Karpas-422 (cell line): ENCODE data around the gene PCDH9. TPM values are rescaled to one million over a fixed set of nuclear protein-coding genes. Genes with fewer than 3 reads are reported as not detected.

Experiments used
- DNase-seq: peaks from one replicate; pipeline ENCODE4 v3.0.0-alpha.2; 2015
- H2AFZ ChIP-seq: fragments of 200-600 bp; sonication (generic); 2 replicates; pipeline ENCODE4 v1.6.1; 2014; ENCODE audit warnings: antibody characterized with exemption, low read length, mixed read lengths
- H3K27ac ChIP-seq: fragments of 200-600 bp; sonication (generic); 2 replicates; pipeline ENCODE4 v1.5.1; 2014; ENCODE audit warnings: mild to moderate bottlenecking, low read length, moderate library complexity
- H3K27me3 ChIP-seq: fragments of 200-600 bp; sonication (generic); 2 replicates; pipeline ENCODE4 v1.6.1; 2014; ENCODE audit warnings: low read length, mixed read lengths
- H3K36me3 ChIP-seq: fragments of 200-600 bp; sonication (generic); 2 replicates; pipeline ENCODE4 v1.6.1; 2014; ENCODE audit warnings: low read length, mixed read lengths; ENCODE audit not compliant: insufficient read depth
- H3K4me1 ChIP-seq: fragments of 200-600 bp; sonication (generic); 2 replicates; pipeline ENCODE4 v1.6.1; 2014; ENCODE audit warnings: mild to moderate bottlenecking, low read length, mixed read lengths
- H3K4me2 ChIP-seq: fragments of 200-600 bp; sonication (generic); 2 replicates; pipeline ENCODE4 v1.6.1; 2014; ENCODE audit warnings: low read length, low read depth, mild to moderate bottlenecking; ENCODE audit not compliant: poor library complexity, severe bottlenecking
- H3K4me3 ChIP-seq: fragments of 200-600 bp; sonication (generic); 2 replicates; pipeline ENCODE4 v1.5.1; 2014; ENCODE audit warnings: mild to moderate bottlenecking, antibody characterized with exemption, low read length, mixed read lengths
- H3K79me2 ChIP-seq: fragments of 200-600 bp; sonication (generic); 2 replicates; pipeline ENCODE4 v1.6.1; 2014; ENCODE audit warnings: mild to moderate bottlenecking, low read length, mixed read lengths
- H3K9ac ChIP-seq: fragments of 200-600 bp; sonication (generic); 2 replicates; pipeline ENCODE4 v1.6.0; 2014; ENCODE audit warnings: low read length
- H3K9me2 ChIP-seq: fragments of 200-600 bp; sonication (generic), shearing (Covaris generic); replicated peaks from 2 replicates; pipeline ENCODE4 v1.6.0; 2014; ENCODE audit warnings: mild to moderate bottlenecking, low read length, moderate library complexity; ENCODE audit not compliant: insufficient read depth
- H3K9me3 ChIP-seq: fragments of 300-700, 200-600 bp; sonication (generic); 2 replicates; pipeline ENCODE4 v1.6.1; 2014; ENCODE audit warnings: low read length, mixed read lengths
- H4K20me1 ChIP-seq: fragments of 200-600 bp; sonication (generic); 2 replicates; pipeline ENCODE4 v1.6.1; 2014; ENCODE audit warnings: mild to moderate bottlenecking, antibody characterized with exemption, low read length, low read depth; ENCODE audit not compliant: insufficient read depth
- total RNA-seq: library from RNA; depleted of rRNA; stranded (reverse); fragments of >200 nt; shearing (Covaris generic); gene quantifications from 2 replicates; pipeline ENCODE4 v1.2.3, GENCODE V29; 2014; ENCODE audit warnings: low replicate concordance

PCDH9 gene
- total RNA-seq, 1 experiment from 2014 or later, result 5.8 TPM

DNA sequence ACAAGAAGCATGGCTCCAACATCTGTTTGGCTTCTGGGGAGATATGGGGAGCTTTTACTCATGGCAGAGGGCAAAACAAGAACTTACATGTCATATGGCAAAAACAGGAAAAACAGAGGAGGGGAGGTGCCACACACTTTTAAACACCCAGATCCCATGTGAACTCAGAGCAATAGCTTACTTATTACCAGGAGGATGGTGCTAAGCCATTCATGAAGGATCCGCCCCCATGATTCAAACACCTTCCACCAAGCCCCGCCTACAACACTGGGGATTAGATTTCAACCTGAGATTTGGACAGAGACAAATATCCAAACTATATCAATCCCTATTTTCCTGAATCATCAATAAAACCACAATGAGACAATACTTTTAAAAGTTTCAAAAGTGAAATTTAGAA is 712.1 kb downstream of the PCDH9 start:
- Histone ChIP-seq H3K9me3 (peaks cover 3% of the 10 kb centered on the region), H3K36me3 (no peaks in the 10 kb centered on the region), H3K27me3 (no peaks in the 10 kb centered on the region), H3K9me2 (no peaks in the 10 kb centered on the region), H2AFZ (no peak overlapping the region), H3K9ac (no peak overlapping the region), H3K79me2 (no peaks in the 10 kb centered on the region), H3K27ac (no peak overlapping the region), H3K4me1 (no peaks in the 10 kb centered on the region), H3K4me3 (no peak overlapping the region), H3K4me2 (no peak overlapping the region), H4K20me1 (no peaks in the 10 kb centered on the region)
- DNase-seq, result no peak

- H3K4me2 ChIP-seq, result no peak overlapping the region
- H3K36me3 ChIP-seq, result no peaks in the 10 kb centered on the region
- H3K79me2 ChIP-seq, result no peaks in the 10 kb centered on the region
- no peaks in the 10 kb centered on the region for H3K9me2 ChIP-seq
- peaks cover 3% of the 10 kb centered on the region; the same call in 1 of the 2 replicates for H3K9me3 ChIP-seq
- H4K20me1 ChIP-seq, result no peaks in the 10 kb centered on the region
- DNase-seq, result no peak
- H3K9ac ChIP-seq, result no peak overlapping the region
- H3K4me3 ChIP-seq, result no peak overlapping the region
- no peaks in the 10 kb centered on the region for H3K4me1 ChIP-seq
- H3K27me3 ChIP-seq, result no peaks in the 10 kb centered on the region
- no peak overlapping the region for H3K27ac ChIP-seq
- H2AFZ ChIP-seq, result no peak overlapping the region; the same call in 1 of the 2 replicates
Measured at GRCh38 chr13:66513728-66514127, 716.4 kb downstream of the PCDH9 start.

DNA sequence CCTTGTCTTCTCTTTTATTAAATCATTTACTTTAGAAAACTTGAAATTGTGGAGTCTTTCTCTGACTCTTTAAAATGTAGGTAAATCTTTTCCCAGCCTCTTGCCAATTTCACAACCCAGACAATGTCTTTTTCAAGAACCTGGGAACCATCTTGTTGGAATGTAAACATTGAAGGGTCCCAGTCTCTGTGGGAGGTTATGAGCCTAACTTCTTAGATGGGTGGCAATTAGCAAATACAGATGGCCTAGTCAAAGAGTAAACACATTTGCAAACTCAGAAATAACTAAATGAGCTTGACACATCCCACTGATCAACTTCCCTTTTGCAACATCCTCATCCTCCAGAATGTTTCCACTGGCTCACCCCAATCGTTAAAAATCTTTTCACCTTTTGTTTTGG is 721.0 kb downstream of the PCDH9 start:
- no peak overlapping the region; the same call in 1 of the 2 replicates for H2AFZ ChIP-seq
- no peaks in the 10 kb centered on the region for H3K9me2 ChIP-seq
- no peaks in the 10 kb centered on the region for H3K79me2 ChIP-seq
- no peaks in the 10 kb centered on the region for H3K36me3 ChIP-seq
- H3K4me2 ChIP-seq, result no peak overlapping the region
- no peak overlapping the region for H3K9ac ChIP-seq
- H3K4me1 ChIP-seq, result no peaks in the 10 kb centered on the region; the same call in 1 of the 2 replicates
- no peaks in the 10 kb centered on the region for H3K9me3 ChIP-seq
- H3K4me3 ChIP-seq, result no peak overlapping the region
- no peaks in the 10 kb centered on the region for H3K27me3 ChIP-seq
- no peak overlapping the region for H3K27ac ChIP-seq
- no peaks in the 10 kb centered on the region for H4K20me1 ChIP-seq
- DNase-seq, result no peak

DNA sequence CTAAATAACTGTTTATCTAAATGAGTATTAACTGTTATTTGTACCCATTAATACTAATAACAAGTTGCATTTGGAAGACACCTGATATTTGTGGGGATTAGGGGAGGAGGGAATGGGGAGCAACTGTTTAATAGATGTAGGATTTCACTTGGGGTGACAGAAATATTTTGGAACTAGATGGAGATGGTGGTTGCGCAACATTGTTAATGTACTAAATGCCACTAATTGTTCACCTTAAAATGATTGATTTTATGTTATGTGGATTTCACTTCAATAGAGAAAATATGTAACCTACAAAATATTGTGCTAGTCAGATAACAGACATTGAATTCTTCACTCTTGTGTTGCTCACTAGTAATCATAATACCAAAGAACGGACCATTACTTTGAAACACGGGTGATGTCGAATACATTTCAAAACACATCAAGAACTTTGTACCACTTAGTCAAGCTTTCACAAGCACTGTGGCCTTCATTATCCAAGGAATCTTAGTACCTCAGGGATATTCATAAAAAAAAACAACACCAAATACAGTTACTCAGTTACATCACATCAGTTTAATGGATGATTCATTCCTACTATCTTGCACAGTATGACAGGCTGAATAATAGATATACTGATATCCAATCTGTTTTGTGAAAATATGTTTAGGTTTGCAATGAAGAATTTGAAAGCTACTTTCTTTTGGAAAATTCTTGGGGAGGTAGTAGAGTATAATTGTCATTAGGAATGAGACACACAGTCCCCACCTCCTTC is 721.8 kb downstream of the PCDH9 start:
- H3K79me2 ChIP-seq, result no peaks in the 10 kb centered on the region
- no peaks in the 10 kb centered on the region; the same call in 1 of the 2 replicates for H3K4me1 ChIP-seq
- no peaks in the 10 kb centered on the region for H4K20me1 ChIP-seq
- no peaks in the 10 kb centered on the region for H3K9me3 ChIP-seq
- no peak overlapping the region for H3K4me2 ChIP-seq
- no peak overlapping the region for H3K4me3 ChIP-seq
- no peak overlapping the region for H2AFZ ChIP-seq
- no peak for DNase-seq
- H3K27me3 ChIP-seq, result no peaks in the 10 kb centered on the region
- H3K9me2 ChIP-seq, result no peaks in the 10 kb centered on the region
- H3K9ac ChIP-seq, result no peak overlapping the region
- H3K27ac ChIP-seq, result no peak overlapping the region
- no peaks in the 10 kb centered on the region for H3K36me3 ChIP-seq

GRCh38 chr13:66506979-66507378 is 723.2 kb downstream of the PCDH9 start:
- Histone ChIP-seq H3K4me3 (peak overlapping the region; percentile 21; the same call in 1 of the 2 replicates), H4K20me1 (no peaks in the 10 kb centered on the region), H3K4me2 (peak overlapping the region; percentile 54), H3K36me3 (no peaks in the 10 kb centered on the region), H3K9me2 (no peaks in the 10 kb centered on the region), H3K9ac (peak overlapping the region; percentile 6; the same call in 1 of the 2 replicates), H3K27me3 (no peaks in the 10 kb centered on the region), H3K27ac (no peak overlapping the region), H2AFZ (peak overlapping the region; percentile 39; the same call in 1 of the 2 replicates), H3K79me2 (no peaks in the 10 kb centered on the region), H3K9me3 (no peaks in the 10 kb centered on the region), H3K4me1 (no peaks in the 10 kb centered on the region; the same call in 1 of the 2 replicates)
- DNase-seq, result no peak

DNA sequence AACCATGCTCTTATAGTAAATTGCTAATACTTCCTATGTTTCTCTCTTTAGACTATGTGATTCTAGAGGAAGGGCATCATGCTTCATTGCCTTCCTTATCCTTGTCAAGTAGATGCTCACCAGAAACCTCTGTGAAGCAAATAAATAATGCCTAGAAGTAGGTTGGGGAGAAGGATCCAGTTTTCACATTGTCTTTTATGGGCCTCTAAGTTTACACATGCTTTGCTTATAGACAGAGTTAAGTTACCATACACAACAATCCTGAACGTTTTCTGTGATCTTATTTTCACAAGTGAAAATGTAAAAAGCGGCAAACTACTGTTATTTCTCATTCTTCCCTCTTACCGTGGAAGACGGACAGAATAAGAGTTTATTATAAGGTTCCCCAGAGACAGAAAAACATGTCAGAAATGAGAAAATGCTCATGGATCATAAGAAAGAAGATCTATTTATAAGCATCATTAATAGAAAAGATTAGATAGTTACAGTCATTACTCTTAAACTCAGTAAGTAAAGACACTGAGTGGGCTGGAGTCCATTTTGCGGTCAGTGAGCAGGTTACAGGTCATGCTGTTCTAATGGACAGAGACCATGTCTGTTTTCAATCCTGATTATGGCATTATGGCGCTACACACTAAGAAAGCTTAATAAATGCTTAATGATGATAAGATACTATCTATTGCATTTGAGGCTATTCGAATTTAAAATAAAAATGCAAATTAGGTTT is 723.9 kb downstream of the PCDH9 start:
- H3K9me3 ChIP-seq, result no peaks in the 10 kb centered on the region
- no peak overlapping the region for H2AFZ ChIP-seq
- H3K27me3 ChIP-seq, result no peaks in the 10 kb centered on the region
- no peak overlapping the region for H3K4me3 ChIP-seq
- H3K9me2 ChIP-seq, result no peaks in the 10 kb centered on the region
- no peaks in the 10 kb centered on the region for H4K20me1 ChIP-seq
- H3K36me3 ChIP-seq, result no peaks in the 10 kb centered on the region
- H3K79me2 ChIP-seq, result no peaks in the 10 kb centered on the region
- no peak overlapping the region for H3K9ac ChIP-seq
- H3K4me2 ChIP-seq, result no peak overlapping the region
- no peak overlapping the region for H3K27ac ChIP-seq
- no peak for DNase-seq
- H3K4me1 ChIP-seq, result no peaks in the 10 kb centered on the region; the same call in 1 of the 2 replicates

GRCh38 chr13:66503890-66504289 is 726.2 kb downstream of the PCDH9 start:
- Histone ChIP-seq H3K27me3 (no peaks in the 10 kb centered on the region), H3K4me2 (no peak overlapping the region), H3K4me1 (no peaks in the 10 kb centered on the region; the same call in 1 of the 2 replicates), H4K20me1 (no peaks in the 10 kb centered on the region), H3K9ac (no peak overlapping the region), H3K4me3 (no peak overlapping the region), H3K79me2 (no peaks in the 10 kb centered on the region), H2AFZ (no peak overlapping the region), H3K9me2 (no peaks in the 10 kb centered on the region), H3K27ac (no peak overlapping the region), H3K36me3 (no peaks in the 10 kb centered on the region), H3K9me3 (no peaks in the 10 kb centered on the region)
- no peak for DNase-seq

GRCh38 chr13:66501181-66501580 is 729.0 kb downstream of the PCDH9 start:
- Histone ChIP-seq H3K9me2 (no peaks in the 10 kb centered on the region), H2AFZ (0 out of 2 replicates have a peak overlapping the region, but pooled peaks have one; percentile 62), H3K79me2 (no peaks in the 10 kb centered on the region), H3K4me2 (no peak overlapping the region), H3K9me3 (no peaks in the 10 kb centered on the region), H3K9ac (no peak overlapping the region), H3K27ac (no peak overlapping the region), H4K20me1 (no peaks in the 10 kb centered on the region), H3K36me3 (no peaks in the 10 kb centered on the region), H3K27me3 (no peaks in the 10 kb centered on the region), H3K4me3 (no peak overlapping the region), H3K4me1 (no peaks in the 10 kb centered on the region)
- DNase-seq, result no peak
